GM12891 (cell line): Measurements from ENCODE around the gene PSMD10.

Experiments
- POLR2A ChIP-seq: IDR thresholded peaks from 2 replicates; pipeline ENCODE4 v1.6.1; 2011; ENCODE audit warnings: low read depth, low read length, control low read depth
- POLR2AphosphoS5 ChIP-seq: IDR thresholded peaks from 2 replicates; pipeline ENCODE4 v1.6.1; 2011; ENCODE audit warnings: low read depth, low read length, control low read depth
- SPI1 ChIP-seq: IDR thresholded peaks from 2 replicates; pipeline ENCODE4 v1.6.1; 2011; ENCODE audit warnings: low read depth, low read length, control low read depth
- TAF1 ChIP-seq: IDR thresholded peaks from 2 replicates; pipeline ENCODE4 v1.6.1; 2011; ENCODE audit warnings: low read depth, low read length, control low read depth

- TF ChIP-seq POLR2A, result no peak
- TF ChIP-seq POLR2AphosphoS5, result no peak
- TF ChIP-seq SPI1, result no peak
- TF ChIP-seq TAF1, result no peak
Observed at GRCh38 chrX:108072746-108073145, 18.6 kb downstream of the PSMD10 start.
